Stimulated activated CD4-positive, alpha-beta T cell treated with anti-CD3 and anti-CD28 coated beads, Interleukin-2, amount 100 ng/mL, for 48 hours (primary cell): ENCODE data around the gene SDR42E1.
"Not testable (repeated sequence)": the region's sequence is repeated elsewhere in the genome, so short reads cannot be mapped to it uniquely, and the experiment has no call there.

ENCODE experiments used
- DNase-seq, 2 donors: peaks; one replicate each; pipeline ENCODE4 v3.0.0-alpha.2; 2020

SDR42E1 gene

DNA sequence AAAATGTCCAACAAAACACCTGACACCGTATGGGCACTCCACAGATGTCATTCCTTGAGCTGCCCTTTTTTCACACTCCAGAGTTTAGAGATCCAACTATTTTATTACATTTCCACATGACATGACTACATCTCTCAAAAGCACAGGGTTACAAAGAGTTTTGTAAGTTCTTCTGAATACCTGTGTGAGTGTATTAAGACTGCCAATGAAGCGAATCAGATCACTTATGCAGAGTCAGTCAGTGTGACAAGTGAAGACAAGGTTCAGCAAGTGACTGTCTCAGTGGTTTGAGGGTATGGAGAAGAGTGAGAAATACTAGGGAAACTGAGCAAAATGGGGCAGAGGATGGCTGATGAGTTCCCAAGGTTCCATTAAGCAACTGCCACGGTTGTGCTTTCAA lies 8.4 kb downstream of the SDR42E1 start:
- DNase-seq, result no peak

DNA sequence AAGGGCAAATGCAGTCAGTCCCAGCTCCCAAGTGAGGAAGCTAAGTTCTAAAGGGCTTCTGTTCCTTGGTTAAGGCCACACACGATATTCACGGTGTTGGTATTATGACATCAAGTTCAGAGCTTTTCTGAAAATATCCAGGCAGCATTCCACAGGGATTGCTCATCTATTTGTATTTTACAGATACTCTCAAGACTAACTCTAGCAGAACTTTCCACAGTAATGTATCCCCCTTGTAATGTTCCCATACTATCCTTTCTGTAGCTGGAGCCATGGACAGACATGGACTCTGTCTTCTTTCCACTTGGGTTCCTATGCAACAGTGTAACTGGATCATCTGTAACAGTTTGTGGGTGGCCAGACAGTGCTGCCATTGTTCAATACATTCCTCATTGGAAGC lies 13.5 kb downstream of the SDR42E1 start:
- no peak for DNase-seq

DNA sequence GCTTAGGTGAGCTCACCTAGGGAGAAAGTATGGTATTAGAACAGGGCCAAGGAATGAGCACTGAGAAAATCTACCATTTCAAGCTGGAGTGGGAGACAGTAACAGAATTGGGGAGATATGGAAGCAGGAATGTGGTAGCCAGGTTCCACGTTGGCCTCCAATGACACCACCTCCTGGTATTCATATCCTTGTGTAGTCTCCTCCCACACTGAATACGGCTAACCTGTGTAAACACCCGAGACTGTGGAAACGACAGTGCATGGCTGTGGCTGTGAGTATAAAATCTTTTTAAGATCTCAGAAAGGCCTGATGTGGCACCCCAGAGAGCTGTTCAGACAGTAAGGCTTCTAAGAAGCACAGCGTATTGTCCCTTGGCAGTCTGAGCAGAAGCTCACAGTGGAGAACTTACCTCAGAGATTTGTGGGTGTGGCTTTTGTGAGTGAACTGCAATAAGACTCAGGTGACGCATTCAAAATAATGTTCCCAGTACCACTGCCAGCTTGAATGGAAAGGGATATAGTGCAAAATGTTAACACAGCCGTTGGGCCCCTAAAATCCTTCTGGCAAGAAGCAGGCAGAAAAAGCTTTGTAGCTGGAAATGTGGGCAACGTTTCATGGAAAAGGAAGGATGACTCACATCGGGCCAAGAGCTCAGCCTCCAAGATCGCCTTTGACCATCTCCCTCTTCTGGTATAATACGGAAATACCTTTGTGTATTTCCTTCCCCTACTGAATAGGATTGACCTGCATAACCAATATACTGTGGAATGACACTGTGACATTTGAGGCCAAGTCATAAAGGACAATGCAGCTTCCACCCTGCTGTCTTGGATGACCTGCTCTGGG lies 14.4 kb downstream of the SDR42E1 start:
- no peak for DNase-seq

DNA sequence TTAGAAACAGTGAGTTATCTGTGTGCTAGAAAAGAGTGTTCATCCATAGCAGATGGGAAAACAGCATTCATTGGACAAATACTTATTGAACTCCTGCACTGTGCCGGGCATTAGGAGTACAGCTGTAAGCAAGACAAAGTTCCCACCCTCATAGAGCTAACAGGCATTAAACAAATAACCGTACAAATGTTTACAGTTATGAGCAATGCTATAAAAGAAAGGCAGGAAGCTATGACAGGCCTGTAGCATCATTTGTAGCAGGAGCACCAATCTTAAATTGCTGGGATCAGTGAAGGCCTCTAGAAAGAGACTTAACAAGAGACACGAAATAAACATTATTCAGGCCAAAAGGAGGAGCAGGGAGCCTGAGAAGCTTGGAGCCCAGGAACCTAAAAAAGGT lies 15.6 kb downstream of the SDR42E1 start:
- DNase-seq, result no peak

DNA sequence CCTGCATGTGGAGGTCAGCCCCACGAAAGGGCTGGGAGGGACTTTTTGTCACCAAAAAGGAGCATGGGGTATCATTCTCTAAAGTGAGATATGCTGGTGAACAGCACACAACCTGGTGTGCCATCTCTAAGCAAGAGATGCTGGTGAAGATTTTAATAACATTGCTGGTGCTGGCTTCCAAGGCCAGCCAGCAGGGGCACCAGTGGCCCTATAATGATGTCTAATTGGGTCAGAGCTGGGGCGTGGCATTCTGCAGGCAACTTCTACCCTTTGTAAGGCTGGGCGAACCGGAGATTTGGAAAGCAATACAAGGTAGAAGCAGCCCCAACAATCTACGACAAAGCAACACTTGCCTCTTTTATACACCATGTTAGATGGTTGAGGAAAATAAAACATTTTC lies 16.8 kb downstream of the SDR42E1 start:
- DNase-seq, result no peak

DNA sequence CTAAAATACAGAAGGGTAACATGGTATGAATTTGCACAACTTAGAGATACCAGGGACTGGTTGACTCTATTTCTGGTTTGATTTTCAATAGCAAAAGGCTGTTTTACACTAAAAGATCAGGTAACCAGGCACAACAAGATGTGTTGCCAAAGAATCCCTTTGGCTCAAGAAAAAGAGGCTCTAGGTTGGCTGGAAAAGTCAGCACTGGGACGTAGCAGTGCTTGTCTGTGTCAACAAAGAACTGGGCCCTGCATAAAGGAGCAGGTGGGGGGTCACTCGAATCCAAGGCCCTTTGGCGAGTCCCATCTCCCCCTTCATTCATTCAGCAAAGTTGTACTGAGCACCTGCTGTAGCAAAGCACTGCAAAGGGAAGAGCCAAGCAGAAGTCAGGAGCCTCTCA lies 18.4 kb downstream of the SDR42E1 start:
- DNase-seq, result no peak

DNA sequence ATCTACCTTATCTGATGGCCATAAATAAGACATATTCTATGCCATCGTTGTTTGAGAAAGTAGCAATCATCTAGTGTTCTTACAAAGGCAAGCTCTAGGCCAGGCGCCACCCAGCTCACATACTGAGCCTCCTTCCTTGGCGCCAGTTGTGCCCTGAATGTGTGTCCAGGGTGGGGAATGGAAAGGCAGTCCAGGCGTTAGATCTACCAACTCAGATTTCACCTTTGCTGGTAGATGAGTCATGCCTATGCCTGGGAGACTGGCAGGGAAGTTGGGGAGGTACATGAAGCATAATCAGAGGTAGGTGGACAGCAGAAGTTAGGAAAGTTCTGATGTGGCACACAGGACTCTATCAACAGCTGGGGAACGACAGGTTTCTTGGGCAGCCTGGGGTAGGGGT lies 23.6 kb downstream of the SDR42E1 start:
- DNase-seq, result no peak

DNA sequence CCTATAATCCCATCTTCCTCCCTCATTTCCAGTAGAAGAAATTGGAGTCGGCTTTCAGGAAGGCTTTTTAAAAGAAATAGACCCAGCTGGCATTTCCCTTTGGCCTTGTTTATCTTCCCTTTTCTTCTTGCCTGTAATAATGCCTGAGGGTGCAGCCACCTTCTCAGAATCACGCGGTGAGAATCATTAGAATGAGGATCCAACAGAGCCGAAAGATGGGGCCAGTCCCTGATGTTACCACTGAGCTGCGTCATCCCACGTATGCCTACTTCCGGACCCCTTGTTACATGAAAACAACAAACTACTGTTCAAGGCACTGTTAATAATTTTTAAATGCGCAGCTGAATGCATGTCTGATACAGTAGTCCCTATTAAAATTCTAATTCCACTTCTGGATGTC lies 24.1 kb downstream of the SDR42E1 start:
- no peak for DNase-seq

DNA sequence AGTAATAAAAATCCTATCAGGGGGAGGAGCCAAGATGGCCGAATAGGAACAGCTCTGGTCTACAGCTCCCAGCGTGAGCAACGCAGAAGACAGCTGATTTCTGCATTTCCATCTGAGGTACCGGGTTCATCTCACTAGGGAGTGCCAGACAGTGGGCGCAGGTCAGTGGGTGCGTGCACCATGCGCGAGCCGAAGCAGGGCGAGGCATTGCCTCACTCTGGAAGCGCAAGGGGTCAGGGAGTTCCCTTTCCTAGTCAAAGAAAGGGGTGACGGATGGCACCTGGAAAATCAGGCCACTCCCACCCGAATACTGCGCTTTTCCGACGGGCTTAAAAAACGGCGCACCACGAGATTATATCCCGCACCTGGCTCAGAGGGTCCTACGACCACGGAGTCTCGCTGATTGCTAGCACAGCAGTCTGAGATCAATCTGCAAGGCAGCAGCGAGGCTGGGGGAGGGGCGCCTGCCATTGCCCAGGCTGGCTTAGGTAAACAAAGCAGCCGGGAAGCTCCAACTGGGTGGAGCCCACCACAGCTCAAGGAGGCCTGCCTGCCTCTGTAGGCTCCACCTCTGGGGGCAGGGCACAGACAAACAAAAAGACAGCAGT lies 33.8 kb downstream of the SDR42E1 start:
- DNase-seq, result not testable (repeated sequence)

DNA sequence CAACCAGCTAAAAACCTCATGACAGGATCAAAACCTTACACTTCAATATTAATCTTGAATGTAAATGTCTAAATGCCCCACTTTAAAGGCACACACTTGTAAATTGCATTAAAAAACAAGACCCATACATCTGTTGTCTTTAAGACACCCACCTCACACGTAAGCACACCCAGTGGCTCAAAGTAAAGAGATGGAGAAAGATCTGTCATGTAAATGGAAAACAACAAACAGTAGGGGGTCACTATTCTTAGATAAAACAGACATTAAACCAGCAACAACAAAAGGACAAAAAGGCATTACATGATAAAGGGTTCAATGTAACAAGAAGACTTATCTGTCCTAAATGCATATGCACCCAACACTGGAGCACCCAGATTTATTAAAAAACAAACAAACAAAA lies 35.6 kb downstream of the SDR42E1 start:
- DNase-seq, result no peak

DNA sequence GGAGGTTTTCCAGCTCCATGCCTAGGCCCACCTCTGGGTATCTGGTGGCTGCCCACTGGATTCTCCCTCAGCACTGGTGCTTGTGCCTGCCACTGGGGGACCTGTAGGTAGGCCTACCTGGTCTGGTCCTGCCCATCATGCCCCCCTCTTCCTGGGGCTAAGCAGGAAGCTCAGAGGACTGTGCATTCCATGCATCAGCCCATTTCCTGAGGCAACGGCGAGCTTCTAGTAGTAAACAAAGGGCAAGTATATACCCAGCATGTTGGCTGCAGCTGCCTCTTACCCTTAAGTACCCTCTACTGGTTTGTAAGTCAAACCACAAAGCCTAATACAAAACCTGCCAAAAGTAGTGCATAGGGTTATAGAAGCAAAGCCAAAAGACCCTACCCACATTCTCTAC lies 37.5 kb downstream of the SDR42E1 start:
- no peak for DNase-seq

DNA sequence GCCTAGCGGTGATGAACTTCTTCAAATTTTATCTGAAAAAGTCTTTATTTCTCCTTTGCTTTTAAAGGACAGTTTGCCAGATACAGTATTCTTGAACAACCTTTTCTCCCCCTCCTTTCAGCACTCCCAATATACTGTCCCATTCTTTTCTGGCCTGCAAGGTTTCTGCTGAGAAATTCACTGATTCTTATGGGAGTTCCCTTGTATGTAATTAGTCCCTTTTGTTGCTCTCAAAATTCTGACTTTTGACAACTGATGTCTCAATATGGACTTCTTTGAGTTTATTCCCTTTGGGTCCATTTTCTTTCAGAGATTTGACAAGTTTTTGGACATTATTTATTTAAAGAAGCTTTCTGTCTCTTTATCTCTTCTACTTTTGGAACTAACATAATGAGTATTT lies 39.4 kb downstream of the SDR42E1 start:
- no peak for DNase-seq

DNA sequence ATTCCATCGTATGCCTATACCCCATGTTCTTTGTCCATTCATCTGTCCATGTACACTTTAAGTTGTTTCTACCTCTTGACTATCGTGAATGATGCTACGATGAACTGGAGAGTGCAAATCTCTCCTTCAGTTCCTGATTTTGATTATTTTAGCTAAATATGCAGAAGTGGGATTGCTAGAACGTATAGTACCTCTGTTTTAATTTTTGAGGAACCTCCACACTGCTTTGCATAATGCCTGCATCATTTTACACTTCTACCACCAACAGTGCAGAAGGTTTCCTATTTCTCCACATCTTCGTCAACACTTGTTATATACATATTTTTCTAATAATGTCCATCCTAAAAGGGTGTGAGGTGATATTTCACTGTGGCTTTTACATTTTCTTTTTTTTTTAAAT lies 43.9 kb downstream of the SDR42E1 start:
- DNase-seq, result no peak

DNA sequence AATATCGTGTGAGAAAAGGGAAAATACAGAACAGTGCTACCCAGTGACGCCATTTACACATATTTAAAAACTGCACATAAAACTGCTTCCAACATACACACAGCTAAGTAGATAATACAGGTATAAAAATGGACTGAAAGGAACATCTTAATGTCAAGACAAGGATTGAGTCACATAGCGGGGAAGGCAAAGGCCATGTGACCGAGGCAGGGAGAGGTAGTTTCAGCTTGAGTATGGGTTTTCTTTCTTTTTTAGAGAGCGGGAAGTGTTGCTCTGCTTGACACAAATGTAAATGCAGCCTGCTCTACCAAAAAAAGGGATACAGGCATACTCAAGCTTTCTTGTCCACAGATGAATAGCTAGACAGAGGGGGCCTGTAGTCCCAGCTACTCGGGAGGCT lies 46.5 kb downstream of the SDR42E1 start:
- no peak for DNase-seq

DNA sequence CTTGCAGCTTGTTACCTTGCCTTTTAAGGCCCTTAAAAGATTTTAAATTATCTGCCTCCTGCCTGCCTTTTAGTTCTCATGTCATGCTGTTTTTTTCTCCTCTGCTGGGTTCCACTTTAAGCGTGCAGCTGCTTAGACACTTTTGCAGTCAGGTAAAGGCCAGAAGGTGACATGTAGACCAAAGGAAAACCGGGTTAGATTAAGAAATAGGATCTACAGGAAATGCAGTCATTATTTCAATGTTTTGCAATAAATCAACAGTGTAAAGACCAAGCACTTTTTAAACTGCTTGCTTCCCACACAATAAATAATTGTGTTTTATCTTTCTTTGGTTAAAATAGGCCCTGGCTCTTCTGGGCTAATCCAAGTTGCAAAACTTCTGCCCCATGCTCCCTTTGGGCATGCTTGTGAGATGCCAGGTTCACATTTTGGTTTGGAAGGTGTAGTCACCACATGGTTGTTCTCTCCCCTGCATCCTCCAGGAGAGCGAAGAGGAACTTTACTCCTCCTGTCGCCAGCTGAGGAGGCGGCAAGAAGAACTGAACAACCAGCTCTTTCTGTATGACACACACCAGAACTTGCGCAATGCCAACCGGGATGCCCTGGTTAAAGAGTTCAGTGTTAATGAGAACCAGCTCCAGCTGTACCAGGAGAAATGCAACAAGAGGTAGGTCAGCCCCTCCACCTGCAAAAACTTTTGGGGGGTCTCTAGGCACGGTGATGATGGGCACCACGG lies 54.9 kb downstream of the SDR42E1 start:
- no peak for DNase-seq

DNA sequence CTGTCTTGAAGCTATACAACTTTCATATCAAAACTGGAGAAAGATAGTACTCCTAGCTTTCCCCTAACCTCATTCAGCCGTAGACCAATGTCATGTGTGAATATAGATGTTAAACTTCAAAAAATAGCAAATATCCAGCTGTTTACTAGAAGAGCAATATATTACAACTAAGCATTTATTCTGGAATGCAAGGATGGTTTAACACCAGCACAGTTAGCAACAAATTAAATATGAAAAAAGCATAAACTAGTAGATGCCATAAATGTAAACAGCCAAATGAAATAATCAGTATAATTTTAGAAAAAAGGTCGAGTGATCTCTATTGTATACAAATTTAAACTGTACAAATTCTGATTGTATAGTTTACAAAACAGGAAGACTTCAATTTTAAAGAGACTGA lies 59.7 kb downstream of the SDR42E1 start:
- no peak for DNase-seq

DNA sequence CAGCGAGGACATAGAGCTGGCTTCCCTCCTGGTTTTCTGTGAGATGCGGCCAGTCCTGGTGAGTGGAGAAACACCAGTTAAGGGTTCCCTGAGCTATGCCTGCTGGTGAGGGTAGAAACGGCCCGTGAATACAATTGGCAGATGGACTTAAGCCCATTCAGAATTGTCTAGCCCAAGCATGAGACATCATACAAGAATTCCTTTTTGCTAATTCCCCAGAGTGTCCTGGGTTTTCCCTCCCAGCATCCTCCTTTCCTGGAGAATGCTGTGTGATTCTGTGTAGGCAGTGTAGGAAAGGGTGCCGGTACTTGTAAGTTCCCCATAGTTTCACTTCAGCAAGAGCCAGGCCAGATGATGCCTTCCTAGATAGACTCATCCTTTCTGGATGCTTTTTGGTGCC lies 65.1 kb downstream of the SDR42E1 start:
- DNase-seq, result no peak

DNA sequence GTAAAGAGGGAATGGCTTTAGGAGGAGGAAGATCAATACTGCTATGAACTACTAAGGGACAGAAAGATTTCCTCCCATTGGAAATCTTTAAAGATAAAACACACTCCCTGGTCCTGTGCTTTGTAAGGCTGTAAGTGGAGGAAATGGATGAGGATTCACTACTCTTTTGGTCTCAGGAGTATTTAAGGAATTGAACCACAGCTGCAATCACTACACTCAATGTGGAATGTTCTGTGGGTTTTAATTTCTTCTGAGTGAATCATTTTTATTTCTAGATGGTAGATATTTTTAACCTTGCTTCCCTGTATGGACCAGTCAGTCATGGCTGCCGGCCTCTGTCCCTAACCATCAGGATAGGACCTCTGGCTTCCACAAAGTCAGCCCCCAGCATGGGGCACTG lies 65.6 kb downstream of the SDR42E1 start:
- no peak for DNase-seq

DNA sequence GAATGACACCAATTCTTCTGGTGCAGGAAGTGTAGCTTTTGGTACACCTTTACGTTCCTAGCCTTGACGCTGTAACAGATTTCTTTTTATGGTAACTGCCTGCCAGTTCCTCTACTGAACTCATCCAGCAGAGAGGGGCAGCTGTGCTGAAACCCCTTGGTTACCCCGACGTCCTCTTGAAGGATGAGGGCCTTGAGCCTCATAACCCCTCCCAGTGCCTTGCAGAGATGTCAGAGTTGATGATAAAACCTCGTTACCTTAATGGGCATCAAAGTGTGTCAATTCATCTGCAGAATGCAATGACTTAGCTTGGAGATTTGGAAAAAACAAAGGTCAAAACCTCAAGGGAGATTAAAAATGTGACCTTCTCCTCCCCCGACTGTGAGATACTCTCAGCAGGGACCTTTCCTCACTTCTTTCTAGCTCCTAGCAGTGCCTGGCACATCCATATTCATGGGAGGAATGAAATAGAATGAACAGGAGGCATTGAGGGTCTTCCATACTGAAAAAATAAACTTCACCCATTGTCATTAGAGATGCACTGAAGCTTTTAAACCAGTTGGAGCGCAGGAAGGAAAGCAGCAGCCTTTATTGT lies 69.2 kb downstream of the SDR42E1 start:
- no peak for DNase-seq

DNA sequence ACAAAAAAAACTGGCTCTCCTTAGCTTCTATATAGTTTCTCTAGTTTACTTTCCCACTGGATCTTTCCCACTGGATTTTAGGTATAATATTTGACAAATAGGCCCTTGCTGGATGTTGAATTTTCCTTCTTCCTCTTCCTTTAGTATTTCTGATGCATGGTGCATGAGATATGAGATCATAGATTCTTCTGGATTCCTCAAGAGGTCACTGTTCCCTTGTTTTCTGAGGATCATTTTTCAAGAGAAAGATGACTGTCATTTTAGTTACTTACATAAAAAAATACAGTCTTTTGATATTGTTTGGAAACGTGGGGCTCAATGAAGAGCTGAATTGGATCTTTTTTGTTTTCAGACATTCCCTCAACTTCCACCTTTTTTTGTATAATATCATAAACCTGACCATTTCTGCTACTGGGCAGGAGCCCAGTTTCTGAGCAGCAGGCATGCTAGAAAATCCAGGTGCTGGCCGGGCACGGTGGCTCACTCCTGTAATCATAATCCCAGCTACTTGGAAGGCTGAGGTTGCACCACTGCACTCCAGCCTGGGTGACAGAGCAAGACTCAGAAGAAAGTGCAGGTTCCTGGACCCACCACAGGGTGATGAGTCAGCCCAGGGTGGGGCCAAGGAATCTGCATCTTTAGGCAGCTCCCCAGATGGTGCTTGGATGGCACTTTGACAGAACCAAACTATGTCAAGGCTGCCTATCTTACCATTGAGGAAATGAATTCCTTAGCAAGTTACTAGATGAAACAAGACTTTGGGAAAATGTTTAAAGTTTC lies 70.3 kb downstream of the SDR42E1 start:
- DNase-seq, result no peak

DNA sequence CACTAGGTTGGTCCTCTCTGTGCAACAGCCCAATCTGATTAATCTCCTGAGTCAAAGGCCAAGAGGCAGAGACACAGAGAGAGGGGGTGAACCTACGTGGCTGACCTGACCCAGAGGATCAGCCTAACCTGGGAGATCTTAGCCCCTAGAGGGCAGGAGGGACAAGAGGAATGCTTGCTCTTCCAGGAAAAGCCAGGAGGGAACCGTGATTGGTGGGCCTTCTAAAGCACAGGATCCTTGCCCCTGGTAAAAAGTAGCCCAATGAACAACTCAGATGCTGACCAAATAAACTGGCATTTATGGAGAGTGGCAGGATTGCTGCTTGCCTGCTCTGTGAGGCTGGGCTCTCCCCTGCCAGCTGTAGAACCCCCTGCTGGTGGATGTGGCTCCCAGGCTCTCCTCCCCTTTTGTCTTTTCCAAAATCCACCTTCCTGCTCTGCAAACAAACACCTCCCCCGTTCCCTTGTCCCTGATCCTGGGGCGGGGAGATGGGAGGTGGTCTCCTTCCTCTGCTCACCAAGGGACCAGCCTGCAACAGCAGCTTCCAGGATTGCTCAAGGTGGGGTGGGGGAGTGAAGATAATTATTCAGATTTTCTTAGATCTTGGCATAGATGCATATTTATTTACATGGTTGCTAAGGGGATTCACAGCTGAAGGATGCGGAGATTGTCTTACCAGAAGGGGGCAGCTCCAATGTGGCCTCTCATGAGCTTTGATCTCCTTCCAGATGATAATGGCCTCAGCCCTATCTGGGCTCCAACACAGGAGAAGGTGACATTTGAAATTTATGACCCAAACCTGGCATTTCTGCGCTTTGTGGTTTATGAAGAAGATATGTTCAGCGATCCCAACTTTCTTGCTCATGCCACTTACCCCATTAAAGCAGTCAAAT lies 71.9 kb downstream of the SDR42E1 start:
- no peak for DNase-seq
